HepG2 (cell line): ENCODE results near the gene CHST1. TPM values are rescaled to one million over a fixed set of nuclear protein-coding genes. Genes with fewer than 3 reads are reported as not detected.

Experiments
- ATAC-seq: fragments of 200-7000 bp; cut with Tn5 transposase; 3 replicates; pipeline ENCODE4 v1.9.1; 2020; ENCODE audit warnings: mild to moderate bottlenecking, moderate library complexity
- BruUV-seq: library from RNA; stranded (reverse); fragments of 400-500 nt; replicated peaks from 2 replicates; lab custom pipeline; 2021; lab: Mats Ljungman, UMichigan
- CTCF ChIA-PET: fragments of 300-600 bp; formaldehyde crosslinking; extraction: SDS; loops from one replicate; lab custom pipeline; 2021; ENCODE audit warnings: low total read pairs, inconsistent platforms, low intra/inter-chr PET ratio; lab: Yijun Ruan, JAX
- POLR2A ChIA-PET: fragments of 350-600 bp; sonication (Branson Sonifier 250); formaldehyde crosslinking; loops from one replicate; lab custom pipeline; 2020; ENCODE audit warnings: antibody characterized with exemption, inconsistent platforms; lab: Yijun Ruan, JAX
- DNase-seq: peaks from one replicate; pipeline ENCODE4 v3.0.0-alpha.2; 2015; ENCODE audit warnings: low spot score
- FAIRE-seq: peaks from 3 replicates; lab custom pipeline; 2011; peaks lifted over from hg19 to GRCh38; lab: Jason Lieb, UNC
- H2AFZ ChIP-seq: one replicate; pipeline ENCODE4 v1.6.1; 2011; ENCODE audit warnings: low read length, inconsistent platforms
- H3K27ac ChIP-seq: fragments of 300-600 bp; 3 replicates; pipeline ENCODE4 v1.8.0; 2011; ENCODE audit warnings: mixed run types, mild to moderate bottlenecking, mixed read lengths, low read length, inconsistent platforms; ENCODE audit not compliant: insufficient read depth; ENCODE audit errors: extremely low read length
- H3K27me3 ChIP-seq, 2 experiments: fragments of 200-600 bp in 1 of 2; 2 replicates in 1 of 2; 3 replicates in 1 of 2; pipeline versions ENCODE4 v1.6.0 to v1.8.0; 2011; ENCODE audit warnings: low read length in 2 of 2, mild to moderate bottlenecking in 2 of 2, moderate library complexity in 2 of 2, inconsistent platforms in 1 of 2; ENCODE audit not compliant: insufficient read depth in 2 of 2, control insufficient read depth in 1 of 2
- H3K36me3 ChIP-seq, 2 experiments: fragments of 200-600 bp in 1 of 2; replicated peaks in 1 of 2; 2 replicates in 1 of 2; 3 replicates in 1 of 2; pipeline versions ENCODE4 v1.5.1 to v1.8.0; 2011; ENCODE audit warnings: low read length in 2 of 2, inconsistent platforms in 1 of 2; ENCODE audit not compliant: insufficient read depth in 2 of 2, control insufficient read depth in 1 of 2
- H3K4me1 ChIP-seq: 2 replicates; pipeline ENCODE4 v1.5.1; 2012; ENCODE audit warnings: low read length, inconsistent platforms; ENCODE audit not compliant: insufficient read depth
- H3K4me2 ChIP-seq: 2 replicates; pipeline ENCODE4 v1.6.0; 2011; ENCODE audit warnings: low read depth, low read length, inconsistent platforms
- H3K4me3 ChIP-seq, 3 experiments: fragments of 200-600 bp in 1 of 3; sonication (generic), shearing (Covaris generic) in 1 of 3; replicated peaks in 1 of 3; 2 replicates each; pipeline ENCODE4 v1.5.1; 2011 to 2016; ENCODE audit warnings: low read length in 3 of 3, inconsistent platforms in 2 of 3, low read depth in 2 of 3, mild to moderate bottlenecking in 2 of 3, control low read depth in 1 of 3, mixed read lengths in 1 of 3; ENCODE audit not compliant: insufficient read depth in 1 of 3
- H3K79me2 ChIP-seq: one replicate; pipeline ENCODE4 v1.6.1; 2011; ENCODE audit warnings: low read length, inconsistent platforms; ENCODE audit not compliant: insufficient read depth
- H3K9ac ChIP-seq: 2 replicates; pipeline ENCODE4 v1.6.0; 2011; ENCODE audit warnings: mild to moderate bottlenecking, low read depth, low read length, inconsistent platforms; ENCODE audit not compliant: insufficient read depth
- H3K9me3 ChIP-seq: 2 replicates; pipeline ENCODE4 v1.5.1; 2012; ENCODE audit warnings: mild to moderate bottlenecking, low read length
- H4K20me1 ChIP-seq: 2 replicates; pipeline ENCODE4 v1.6.0; 2011; ENCODE audit warnings: inconsistent platforms, mild to moderate bottlenecking, low read length, moderate library complexity; ENCODE audit not compliant: insufficient read depth
- AFF4 ChIP-seq: sonication (generic); formaldehyde crosslinking; IDR thresholded peaks from 2 replicates; pipeline ENCODE4 v1.4.0; 2020; ENCODE audit warnings: missing genetic modification reagents
- CBX5 ChIP-seq: sonication (generic); formaldehyde crosslinking; IDR thresholded peaks from 2 replicates; pipeline ENCODE4 v1.4.0; 2020; ENCODE audit warnings: missing genetic modification reagents, borderline replicate concordance
- FOXC1 ChIP-seq: sonication (generic); formaldehyde crosslinking; IDR thresholded peaks from 2 replicates; pipeline ENCODE4 v1.8.0; 2022; ENCODE audit warnings: mild to moderate bottlenecking, missing genetic modification reagents, borderline replicate concordance
- NFKBIZ ChIP-seq: IDR thresholded peaks from 2 replicates; pipeline ENCODE4 v1.6.1; 2018; ENCODE audit warnings: missing genetic modification reagents, missing compliant biosample characterization
- PLRG1 ChIP-seq: fragments of 450-650 bp; conservative IDR thresholded peaks from 2 replicates; pipeline ENCODE4 v1.6.1; 2016
- PPARG ChIP-seq: conservative IDR thresholded peaks from 2 replicates; pipeline ENCODE4 v1.6.1; 2016; ENCODE audit warnings: missing biosample characterization, missing genetic modification reagents
- RARG ChIP-seq: sonication (generic); formaldehyde crosslinking; IDR thresholded peaks from 2 replicates; pipeline ENCODE4 v1.4.0; 2020; ENCODE audit warnings: low read depth, mild to moderate bottlenecking, missing genetic modification reagents
- RXRB ChIP-seq: IDR thresholded peaks from 2 replicates; pipeline ENCODE4 v1.6.1; 2016; ENCODE audit warnings: borderline replicate concordance, missing genetic modification reagents, missing compliant biosample characterization
- SATB2 ChIP-seq: sonication (generic); formaldehyde crosslinking; IDR thresholded peaks from 2 replicates; pipeline ENCODE4 v1.5.0; 2020; ENCODE audit warnings: missing genetic modification reagents
- ZFP1 ChIP-seq: IDR thresholded peaks from 2 replicates; pipeline ENCODE4 v1.6.1; 2016
- ZMYM3 ChIP-seq: sonication (generic); formaldehyde crosslinking; IDR thresholded peaks from 2 replicates; pipeline ENCODE4 v1.5.1; 2020; ENCODE audit warnings: mild to moderate bottlenecking, missing genetic modification reagents
- ZNF124 ChIP-seq: sonication (generic); formaldehyde crosslinking; IDR thresholded peaks from 2 replicates; pipeline ENCODE4 v1.4.0; 2020; ENCODE audit warnings: missing genetic modification reagents
- ZSCAN20 ChIP-seq: sonication (generic); formaldehyde crosslinking; IDR thresholded peaks from 2 replicates; pipeline ENCODE4 v1.4.0; 2020; ENCODE audit warnings: missing genetic modification reagents, mild to moderate bottlenecking, borderline replicate concordance
- WGBS: methylation state at CpG from one replicate; pipeline ENCODE4 v1.1.6; 2017; ENCODE audit warnings: low lambda C conversion rate; 5-methylcytosine and 5-hydroxymethylcytosine counted together
- in situ Hi-C: cut with HindIII; loops from 2 replicates; pipeline ENCODE4 v1.10.0; 2017; ENCODE audit warnings: low pct_unique_long_range_greater_than_20kb; ENCODE audit not compliant: extremely low pct_ligation_motif_present
- intact Hi-C: fragments of 100-400 bp; cut with micrococcal nuclease; formaldehyde crosslinking; loops from one replicate; pipeline ENCODE4 v1.10.0; 2022; ENCODE audit not compliant: unreplicated experiment
- polyA plus RNA-seq, 8 experiments: library from polyadenylated mRNA; depleted of rRNA in 3 of 8; stranded (reverse) in 7 of 8; unstranded in 1 of 8; fragments of >200 nt; fragmentation: Illumina TruSeq in 4 of 8; extraction: Trizol in 4 of 8; gene quantifications; 2 replicates each; pipeline versions ENCODE4 v1.2.1 to v1.2.3, GENCODE V29; 2011 to 2016; ENCODE audit warnings: low read depth in 4 of 8, missing spikeins in 1 of 8, mixed read lengths in 1 of 8; ENCODE audit not compliant: insufficient read depth in 1 of 8
- total RNA-seq, 5 experiments: library from RNA; depleted of rRNA; stranded (reverse); fragments of >200 nt; fragmentation: Illumina TruSeq; extraction: Trizol; gene quantifications; 2 replicates each; pipeline ENCODE4 v1.2.3, GENCODE V29; 2016; ENCODE audit warnings: low read depth in 1 of 5

CHST1 gene
- total and polyA plus RNA-seq, 2 of the 13 experiments (the other 11 are each of a cell fraction or from before 2014, with no cell fraction given) = not detected

GRCh38 chr11:45673441-45673840, 8.0 kb upstream of the CHST1 start:
- H3K27ac ChIP-seq = no peak overlapping the region
- DNase-seq (no peak), ATAC-seq (no peak), FAIRE-seq (no peak)
- H4K20me1 ChIP-seq = no peaks in the 10 kb centered on the region
- BruUV-seq = no TSS peak
- no peak for TF ChIP-seq ZSCAN20
- TF ChIP-seq CBX5 = no peak
- TF ChIP-seq RXRB (CRISPR knock-in tag) = no peak
- TF ChIP-seq AFF4 (CRISPR knock-in tag) = no peak
- TF ChIP-seq RARG (CRISPR knock-in tag) = no peak
- no peak overlapping the region for H2AFZ ChIP-seq
- ChIA-PET POLR2A (no interaction called here), CTCF (no interaction called here)
- H3K27me3 ChIP-seq = peaks cover 11 to 16% of the 10 kb centered on the region in 2 experiments; a peak in 4 of 5 replicates
- intact Hi-C loops (no loop called here), in situ Hi-C loops (no loop called here)
- 0% methylated on average over 1 of the region's 4 CpGs for WGBS
- H3K79me2 ChIP-seq = no peaks in the 10 kb centered on the region
- H3K4me3 ChIP-seq = no peak overlapping the region
- no peak overlapping the region for H3K9ac ChIP-seq
- H3K4me2 ChIP-seq = no peak overlapping the region
- H3K4me1 ChIP-seq = no peaks in the 10 kb centered on the region
- H3K36me3 ChIP-seq = no peaks in the 10 kb centered on the region
- no peaks in the 10 kb centered on the region for H3K9me3 ChIP-seq

DNA sequence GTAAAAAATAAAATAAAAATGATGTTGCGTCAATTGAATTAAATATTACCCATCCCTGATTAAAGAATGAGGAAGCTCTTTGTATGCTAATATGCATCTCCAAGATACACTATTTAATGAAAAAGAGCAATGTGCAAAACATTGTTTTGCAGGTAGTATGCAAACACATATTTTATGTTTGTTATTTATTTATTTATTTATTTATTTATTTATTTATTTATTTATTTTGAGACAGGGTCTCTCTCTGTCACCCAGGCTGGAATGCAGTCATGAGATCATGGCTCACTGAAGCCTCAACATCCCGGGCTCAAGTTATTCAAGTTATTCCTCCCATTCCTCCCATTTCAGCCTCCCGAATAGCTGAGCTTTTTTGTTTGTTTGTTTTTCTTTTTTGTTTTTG, 7.2 kb upstream of the CHST1 start:
- no peak for ATAC-seq
- H3K4me3 ChIP-seq = no peak overlapping the region
- no peak for DNase-seq
- WGBS = 33% methylated on average over 3 of the region's 3 CpGs
- intact Hi-C loops = no loop called here
- no peaks in the 10 kb centered on the region for H3K36me3 ChIP-seq
- no TSS peak for BruUV-seq
- H4K20me1 ChIP-seq = no peaks in the 10 kb centered on the region
- H3K9me3 ChIP-seq = no peaks in the 10 kb centered on the region
- no peak for FAIRE-seq
- H3K4me2 ChIP-seq = no peak overlapping the region
- H3K27me3 ChIP-seq = peaks cover 13 to 24% of the 10 kb centered on the region in 2 experiments; a peak in 4 of 5 replicates
- no peak overlapping the region for H2AFZ ChIP-seq
- no peaks in the 10 kb centered on the region for H3K79me2 ChIP-seq
- H3K9ac ChIP-seq = no peak overlapping the region
- no peak overlapping the region for H3K27ac ChIP-seq
- in situ Hi-C loops = no loop called here
- POLR2A ChIA-PET = no interaction called here
- H3K4me1 ChIP-seq = no peaks in the 10 kb centered on the region
- CTCF ChIA-PET = no interaction called here
- TF ChIP-seq PLRG1 = no peak
- no peak for TF ChIP-seq ZMYM3
- TF ChIP-seq SATB2 (CRISPR knock-in tag) = no peak
- no peak for TF ChIP-seq NFKBIZ (CRISPR knock-in tag)
- TF ChIP-seq ZFP1 (CRISPR knock-in tag) = no peak
- TF ChIP-seq ZNF124 = no peak
- TF ChIP-seq FOXC1 (CRISPR knock-in tag) = no peak
- no peak for TF ChIP-seq PPARG
